Astrocyte of the spinal cord (primary cell): ENCODE data around the gene CELSR1.
"Not testable (repeated sequence)": the region's sequence is repeated elsewhere in the genome, so short reads cannot be mapped to it uniquely, and the experiment has no call there.

Experiments used
- DNase-seq: peaks from one replicate; pipeline ENCODE4 v3.0.0; 2011; ENCODE audit warnings: low read depth, low spot score
- H3K4me3 ChIP-seq: 2 replicates; pipeline ENCODE4 v1.5.1; 2011; ENCODE audit warnings: low read depth, mild to moderate bottlenecking, low read length, moderate library complexity
- CTCF ChIP-seq: IDR thresholded peaks from 2 replicates; pipeline ENCODE4 v1.5.1; 2012; ENCODE audit warnings: low read depth, mild to moderate bottlenecking, low read length, inconsistent platforms
- in situ Hi-C: cut with HindIII; loops from 2 replicates; pipeline ENCODE4 v1.10.0; 2017; ENCODE audit warnings: low sequenced_read_pairs

The CELSR1 gene

GRCh38 chr22:46406349-46406748 is 131.1 kb downstream of the CELSR1 start:
- TF ChIP-seq CTCF = no peak
- in situ Hi-C loops = no loop called here
- no peak overlapping the region for H3K4me3 ChIP-seq
- DNase-seq = no peak

GRCh38 chr22:46405901-46406300 is 131.5 kb downstream of the CELSR1 start:
- DNase-seq = no peak
- no peak overlapping the region for H3K4me3 ChIP-seq
- in situ Hi-C loops = no loop called here
- TF ChIP-seq CTCF = no peak

DNA sequence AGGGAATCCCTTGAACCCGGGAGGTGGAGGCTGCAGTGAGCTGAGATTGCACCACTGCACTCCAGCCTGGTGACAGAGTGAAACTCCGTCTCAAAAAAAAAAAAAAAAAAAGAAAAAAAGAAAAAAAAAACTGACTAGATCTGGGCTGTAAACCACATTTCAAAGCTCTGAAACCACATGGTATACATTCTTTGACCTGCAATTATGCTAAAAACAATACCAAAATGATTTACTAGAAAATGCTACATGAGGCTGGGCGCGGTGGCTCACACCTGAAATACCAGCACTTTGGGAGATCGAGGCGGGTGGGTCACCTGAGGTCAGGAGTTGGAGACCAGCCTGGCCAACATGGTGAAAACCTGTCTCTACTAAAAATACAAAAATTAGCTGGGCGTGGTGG is 133.5 kb downstream of the CELSR1 start:
- in situ Hi-C loops, DNase-seq, H3K4me3 ChIP-seq: not testable (repeated sequence)

DNA sequence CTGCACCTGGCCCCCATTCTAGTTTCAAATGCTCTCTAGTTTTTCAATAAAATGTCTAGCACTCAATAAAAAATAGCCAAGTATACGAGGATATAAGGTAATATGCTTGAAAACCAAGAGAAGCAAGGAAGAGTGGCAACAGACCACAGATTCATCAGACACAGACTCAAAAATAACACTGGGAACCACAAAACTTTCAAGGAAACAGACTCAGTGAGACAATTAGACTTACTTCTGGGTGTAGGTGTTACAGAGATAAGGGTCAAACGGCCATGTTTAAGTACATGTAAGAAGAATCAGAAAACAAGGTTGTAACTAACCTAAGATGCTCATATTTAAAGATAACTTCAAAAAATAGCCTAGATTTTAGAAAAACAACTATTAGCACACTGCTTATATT is 134.9 kb downstream of the CELSR1 start:
- no peak for DNase-seq
- TF ChIP-seq CTCF = no peak
- no peak overlapping the region for H3K4me3 ChIP-seq
- in situ Hi-C loops = no loop called here

- in situ Hi-C loops = no loop called here
- no peak for DNase-seq
- H3K4me3 ChIP-seq = no peak overlapping the region
- TF ChIP-seq CTCF = no peak
Measured at GRCh38 chr22:46401370-46401769, 136.1 kb downstream of the CELSR1 start.

DNA sequence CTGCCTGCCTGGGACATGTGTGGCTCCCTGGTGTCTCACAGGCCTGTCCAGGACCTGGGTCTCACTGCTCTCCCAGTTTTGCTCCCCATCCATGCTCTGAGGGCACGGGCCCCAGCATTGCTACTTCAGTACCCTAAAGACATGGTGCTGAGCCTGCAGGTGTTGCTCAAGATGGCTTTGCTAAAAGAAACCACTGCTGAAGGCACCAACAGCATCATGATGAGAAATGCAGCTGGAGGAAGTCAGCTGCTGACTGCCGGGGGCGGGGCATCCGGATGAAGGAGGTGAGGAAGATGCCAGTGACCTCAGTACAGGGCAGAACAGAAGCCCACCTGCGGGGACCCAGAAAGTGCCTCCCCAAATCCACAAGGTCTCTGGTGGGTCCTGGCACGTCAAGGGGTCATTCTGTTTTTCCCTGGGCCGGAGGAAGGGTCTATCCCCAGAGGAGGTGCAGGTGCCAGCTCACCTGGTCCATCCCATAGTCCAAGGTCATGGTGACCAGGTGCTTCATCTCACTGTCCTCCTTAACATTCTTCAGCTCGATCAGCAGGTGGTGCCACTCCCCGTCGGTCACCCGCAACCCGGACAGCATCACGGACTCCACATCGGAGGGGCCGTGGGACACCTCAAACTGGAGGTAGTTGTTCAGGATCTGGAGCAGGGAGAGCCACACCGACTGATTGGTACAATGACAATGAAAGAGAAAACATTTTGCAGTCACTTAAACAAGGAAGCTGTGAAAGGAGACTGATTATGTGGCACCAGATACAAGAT is 138.0 kb downstream of the CELSR1 start:
- TF ChIP-seq CTCF = no peak
- H3K4me3 ChIP-seq = no peak overlapping the region
- no peak for DNase-seq
- in situ Hi-C loops = no loop called here

GRCh38 chr22:46397951-46398350 is 139.5 kb downstream of the CELSR1 start:
- in situ Hi-C loops = no loop called here
- H3K4me3 ChIP-seq = no peak overlapping the region
- no peak for TF ChIP-seq CTCF
- DNase-seq = no peak
